Body of pancreas (tissue), 4 donors: ENCODE data around the gene VPS45. TPM values are rescaled to one million over a fixed set of nuclear protein-coding genes. Genes with fewer than 3 reads are reported as not detected.
A peak's percentile ranks its signal among the peaks of the same experiment; 100 is the strongest.

ENCODE experiments used
- ATAC-seq: fragments of 150-250 bp; one replicate; pipeline ENCODE4 v1.9.1; 2016
- DNase-seq, 4 donors: peaks; one replicate each; pipeline ENCODE4 v3.0.0-alpha.2; 2019
- H3K27ac ChIP-seq, 4 donors: fragments of 200-600 bp; sonication (generic); 1 replicate in 3 of 4; 2 replicates in 1 of 4; pipeline versions ENCODE4 v1.5.1 to v1.6.1; 2016 to 2019; ENCODE audit warnings: mild to moderate bottlenecking in 1 of 4, mixed read lengths in 1 of 4, moderate library complexity in 1 of 4
- H3K27me3 ChIP-seq, 2 donors: fragments of 200-600 bp; sonication (generic); one replicate each; pipeline ENCODE4 v1.6.0; 2016; ENCODE audit warnings: mild to moderate bottlenecking in 1 of 2
- H3K36me3 ChIP-seq, 2 donors: fragments of 200-600 bp; sonication (generic); replicated peaks in 1 of 2; 2 replicates each; pipeline ENCODE4 v1.5.1; 2016; ENCODE audit warnings: low read depth in 2 of 2; ENCODE audit not compliant: insufficient read depth in 1 of 2
- H3K4me1 ChIP-seq: fragments of 200-600 bp; sonication (generic); one replicate; pipeline ENCODE4 v1.6.0; 2016
- H3K4me3 ChIP-seq, 2 donors: fragments of 200-600 bp; sonication (generic); 1 replicate in 1 of 2; 2 replicates in 1 of 2; pipeline ENCODE4 v1.5.1; 2016 to 2019
- H3K9me3 ChIP-seq, 3 donors: fragments of 200-600 bp; sonication (generic); 1 replicate in 2 of 3; 2 replicates in 1 of 3; pipeline ENCODE4 v1.5.1; 2016
- CTCF ChIP-seq, 7 experiments: fragments of 450-650 bp in 4 of 7; fragments of 200-600 bp in 3 of 7; sonication (generic) in 3 of 7; IDR thresholded peaks; one replicate each; pipeline ENCODE4 v1.5.1; 2016 to 2019; ENCODE audit warnings: antibody characterized with exemption in 7 of 7
- POLR2A ChIP-seq, 3 donors: fragments of 450-650 bp; IDR thresholded peaks; one replicate each; pipeline ENCODE4 v1.6.1; 2016; ENCODE audit warnings: antibody characterized with exemption in 3 of 3, mild to moderate bottlenecking in 2 of 3
- WGBS, 2 donors: methylation state at CpG; one replicate each; pipeline ENCODE4 v1.1.5; 2017; 5-methylcytosine and 5-hydroxymethylcytosine counted together
- intact Hi-C: fragments of 100-400 bp; cut with DNase I; formaldehyde crosslinking; loops from one replicate; pipeline ENCODE4 v1.15.1; 2023
- total RNA-seq, 2 donors: library from RNA; depleted of rRNA; stranded (reverse); fragments of >200 nt; gene quantifications; one replicate each; pipeline ENCODE4 v1.1.0, GENCODE V29; 2016

VPS45 gene
- 10 to 100 TPM; 30.9 to 34.3 TPM for total RNA-seq

GRCh38 chr1:150067184-150068108 is at the start of gene VPS45:
Gene VPS45, plus strand, starts transcription at chr1:150067776. Its CDS starts 82 bp downstream, at chr1:150067858.
- Histone ChIP-seq H3K9me3 (no peaks in the 10 kb centered on the region), H3K4me1 (peaks cover 9% of the 10 kb centered on the region), H3K36me3 (no peaks in the 10 kb centered on the region), H3K4me3 (peak within 1 kb of the TSS; percentile 24 to 74), H3K27ac (peak within 1 kb of the TSS; percentile 81 to 93 (median 89)), H3K27me3 (no peaks in the 10 kb centered on the region)
- peak in 2 of 3 donors; percentile 70 to 80 for TF ChIP-seq POLR2A (IDR thresholded peaks at IDR 0.05)
- TF ChIP-seq CTCF (IDR thresholded peaks at IDR 0.05): peak in 4 of 7 experiments; percentile 13 to 49 (median 35)
- WGBS, 2 donors: 0% methylated on average over 31 to 46 of the region's 46 CpGs
- DNase-seq: peak; percentile 88 to 91 (median 90)
- ATAC-seq: peak; percentile 97
- intact Hi-C loops: no loop called here

- no peak overlapping the region for H3K4me3 ChIP-seq
- DNase-seq (no peak), ATAC-seq (no peak)
- intact Hi-C loops: no loop called here
- no peak overlapping the region for H3K27ac ChIP-seq
- H3K4me1 ChIP-seq: peaks cover 36% of the 10 kb centered on the region
- WGBS, 2 donors: 80 to 88% methylated on average over 4 of the region's 4 CpGs
- H3K36me3 ChIP-seq: no peaks in the 10 kb centered on the region
- no peaks in the 10 kb centered on the region for H3K9me3 ChIP-seq
- no peaks in the 10 kb centered on the region for H3K27me3 ChIP-seq
- TF ChIP-seq CTCF (IDR thresholded peaks at IDR 0.05): no peak
- TF ChIP-seq POLR2A (IDR thresholded peaks at IDR 0.05): no peak
Measured at GRCh38 chr1:150018165-150018564, 49.4 kb upstream of the VPS45 start.

GRCh38 chr1:150020711-150021110 is 46.9 kb upstream of the VPS45 start:
- DNase-seq (no peak), ATAC-seq (no peak)
- Histone ChIP-seq H3K27ac (peak overlapping the region in 3 of 4 donors; percentile 84 to 89 (median 85)), H3K4me3 (no peak overlapping the region), H3K9me3 (no peaks in the 10 kb centered on the region), H3K36me3 (no peaks in the 10 kb centered on the region), H3K4me1 (peaks cover 36% of the 10 kb centered on the region), H3K27me3 (no peaks in the 10 kb centered on the region)
- intact Hi-C loops: no loop called here
- TF ChIP-seq POLR2A (IDR thresholded peaks at IDR 0.05) (no peak), CTCF (IDR thresholded peaks at IDR 0.05) (no peak)
- 54 to 62% methylated on average over 2 of the region's 2 CpGs for WGBS, 2 donors

GRCh38 chr1:150021191-150021694 is 46.3 kb upstream of the VPS45 start:
- TF ChIP-seq POLR2A (IDR thresholded peaks at IDR 0.05) (peak; percentile 32 to 80 (median 73)), CTCF (IDR thresholded peaks at IDR 0.05) (no peak)
- intact Hi-C loops: no loop called here
- H3K36me3 ChIP-seq: no peaks in the 10 kb centered on the region
- ATAC-seq (peak; percentile 93), DNase-seq (peak; percentile 62 to 76 (median 76))
- WGBS, 2 donors: 8 to 18% methylated on average over 5 of the region's 5 CpGs
- H3K27me3 ChIP-seq: no peaks in the 10 kb centered on the region
- peaks cover 36% of the 10 kb centered on the region for H3K4me1 ChIP-seq
- no peak overlapping the region for H3K4me3 ChIP-seq
- H3K27ac ChIP-seq: peak overlapping the region; percentile 70 to 89 (median 84)
- no peaks in the 10 kb centered on the region for H3K9me3 ChIP-seq
